HL-60 (cell line): ENCODE measurements around the gene TMEM37.

Experiments used
- DNase-seq, 2 experiments: peaks; one replicate each; pipeline ENCODE4 v3.0.0-alpha.2; 2010 to 2020; ENCODE audit warnings: low read depth in 1 of 2, low spot score in 1 of 2
- H3K27ac ChIP-seq: fragments of 250-450 bp; sonication (Bioruptor Pico); replicated peaks from 2 replicates; pipeline ENCODE4 v1.5.1; 2020; ENCODE audit warnings: mild to moderate bottlenecking, moderate library complexity
- H3K27me3 ChIP-seq: fragments of 250-450 bp; sonication (Bioruptor Pico); 2 replicates; pipeline ENCODE4 v1.5.1; 2021; ENCODE audit warnings: mild to moderate bottlenecking, moderate library complexity; ENCODE audit not compliant: insufficient read depth, poor library complexity, severe bottlenecking
- H3K4me3 ChIP-seq: replicated peaks from 2 replicates; pipeline ENCODE4 v1.5.1; 2011; ENCODE audit warnings: mild to moderate bottlenecking, control low read depth, low read length; ENCODE audit not compliant: insufficient read depth
- CTCF ChIP-seq: IDR thresholded peaks from one replicate; pipeline ENCODE4 v1.5.1; 2011; ENCODE audit warnings: low read length, control low read depth, inconsistent platforms; ENCODE audit not compliant: insufficient read depth
- GABPA ChIP-seq: IDR thresholded peaks from 2 replicates; pipeline ENCODE4 v1.6.1; 2012; ENCODE audit warnings: low read depth
- POLR2AphosphoS5 ChIP-seq: IDR thresholded peaks from 2 replicates; pipeline ENCODE4 v1.6.1; 2012; ENCODE audit warnings: low read depth
- REST ChIP-seq: IDR thresholded peaks from 2 replicates; pipeline ENCODE4 v1.6.1; 2012; ENCODE audit warnings: low read depth; ENCODE audit not compliant: insufficient replicate concordance
- SPI1 ChIP-seq: IDR thresholded peaks from 2 replicates; pipeline ENCODE4 v1.6.1; 2012; ENCODE audit warnings: low read depth, mild to moderate bottlenecking, borderline replicate concordance

Gene TMEM37

GRCh38 chr2:119469661-119470297 is 38.1 kb downstream of the TMEM37 start:
- Histone ChIP-seq H3K27ac (no peak overlapping the region), H3K4me3 (no peak overlapping the region), H3K27me3 (no peaks in the 10 kb centered on the region)
- DNase-seq: no peak
- no peak for TF ChIP-seq POLR2AphosphoS5
- no peak for TF ChIP-seq REST
- TF ChIP-seq CTCF: no peak
- no peak for TF ChIP-seq GABPA
- TF ChIP-seq SPI1: no peak

GRCh38 chr2:119472749-119473148 is 41.1 kb downstream of the TMEM37 start:
- TF ChIP-seq SPI1 (no peak), GABPA (no peak), POLR2AphosphoS5 (no peak), REST (no peak), CTCF (no peak)
- no peaks in the 10 kb centered on the region for H3K27me3 ChIP-seq
- H3K4me3 ChIP-seq: no peak overlapping the region
- no peak for DNase-seq
- H3K27ac ChIP-seq: no peak overlapping the region

- H3K27me3 ChIP-seq: no peaks in the 10 kb centered on the region
- no peak for TF ChIP-seq REST
- TF ChIP-seq GABPA: no peak
- no peak for TF ChIP-seq CTCF
- TF ChIP-seq SPI1: no peak
- TF ChIP-seq POLR2AphosphoS5: no peak
- H3K27ac ChIP-seq: no peak overlapping the region
- DNase-seq: no peak
- H3K4me3 ChIP-seq: no peak overlapping the region
Measured at GRCh38 chr2:119473621-119474370, 42.1 kb downstream of the TMEM37 start.
